Hypothalamus (tissue), 51 donors: Measurements from ENCODE around the gene HFM1.

Source experiments
- DNase-seq, 51 donors: peaks; one replicate each; lab custom pipeline; 2025; lab: John Stamatoyannopoulos, UW

Gene HFM1

DNA sequence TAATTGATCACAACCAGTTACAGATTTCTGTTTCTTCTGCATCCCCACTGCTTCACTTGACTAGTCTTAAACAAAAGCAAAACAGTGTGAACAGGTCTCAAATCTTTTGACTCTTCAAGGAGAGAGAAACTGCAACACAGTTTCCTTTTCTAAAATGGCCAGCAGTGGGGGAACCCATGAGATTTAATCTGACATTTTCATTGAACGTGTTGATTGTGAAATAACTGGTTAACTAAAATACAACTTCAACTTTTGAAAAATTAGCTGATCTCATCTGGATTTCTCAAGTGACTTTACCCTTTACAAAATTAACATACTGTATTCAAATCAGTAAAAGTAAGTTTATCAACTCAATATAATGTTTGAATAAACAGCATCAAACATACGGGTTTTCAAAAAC lies 143.0 kb downstream of the HFM1 start:
- no peak for DNase-seq

DNA sequence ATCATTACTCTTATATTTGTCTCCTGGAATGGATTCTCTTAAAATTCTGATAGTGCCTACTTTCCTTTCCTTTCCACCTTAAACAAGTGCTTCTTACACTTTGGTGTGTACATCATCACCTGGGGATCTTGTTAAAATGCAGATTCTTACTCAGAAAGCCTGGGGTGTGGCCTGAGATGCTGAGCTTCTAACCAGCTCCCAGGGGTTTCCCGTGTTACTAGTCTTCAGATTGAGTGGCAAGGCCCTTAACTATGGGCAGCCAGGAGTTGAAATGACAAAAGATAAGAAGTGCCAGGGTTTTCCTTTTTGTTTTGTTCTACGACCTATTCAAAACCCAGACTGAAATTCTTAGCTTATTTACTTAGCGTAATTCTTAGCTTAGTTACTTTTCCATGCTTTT lies 159.2 kb downstream of the HFM1 start:
- no peak for DNase-seq

DNA sequence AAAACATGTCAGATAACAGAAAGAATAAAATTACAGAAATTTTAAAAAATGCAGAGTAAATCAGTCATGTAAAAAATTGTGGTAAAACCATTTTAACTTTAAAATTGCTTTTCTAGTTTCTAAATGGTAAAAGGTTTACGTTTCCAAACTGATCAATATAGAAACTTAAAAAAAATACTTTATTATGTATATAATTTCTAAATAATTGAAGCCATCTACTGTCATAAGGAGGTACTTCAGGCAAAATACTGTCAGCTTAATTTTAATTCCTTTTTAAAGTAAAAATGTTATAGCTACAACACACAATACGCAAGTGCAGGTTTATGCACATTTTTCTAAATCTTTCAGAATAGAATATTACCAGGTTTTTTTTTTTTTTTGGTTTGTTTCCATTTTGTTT lies 159.9 kb downstream of the HFM1 start:
- DNase-seq: no peak

DNA sequence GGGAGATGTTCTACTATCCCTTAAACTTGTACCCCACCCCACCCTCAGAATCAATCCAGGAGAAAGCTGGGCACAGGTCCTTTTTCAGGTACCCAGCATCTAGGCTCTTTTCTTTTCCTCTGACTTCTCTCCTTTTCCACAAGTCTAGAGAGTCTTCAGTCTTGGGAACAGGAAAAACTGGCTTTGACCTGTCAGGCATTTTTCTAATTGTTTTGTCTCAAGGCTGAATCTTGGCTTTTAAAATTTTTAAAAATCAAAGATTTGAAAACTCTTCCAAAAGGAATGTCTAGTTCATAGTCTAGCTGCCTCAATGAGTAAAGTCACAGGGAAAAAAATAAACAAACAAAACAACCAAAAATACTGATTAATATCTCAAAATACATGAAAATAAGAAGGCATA lies 161.5 kb downstream of the HFM1 start:
- DNase-seq: no peak

DNA sequence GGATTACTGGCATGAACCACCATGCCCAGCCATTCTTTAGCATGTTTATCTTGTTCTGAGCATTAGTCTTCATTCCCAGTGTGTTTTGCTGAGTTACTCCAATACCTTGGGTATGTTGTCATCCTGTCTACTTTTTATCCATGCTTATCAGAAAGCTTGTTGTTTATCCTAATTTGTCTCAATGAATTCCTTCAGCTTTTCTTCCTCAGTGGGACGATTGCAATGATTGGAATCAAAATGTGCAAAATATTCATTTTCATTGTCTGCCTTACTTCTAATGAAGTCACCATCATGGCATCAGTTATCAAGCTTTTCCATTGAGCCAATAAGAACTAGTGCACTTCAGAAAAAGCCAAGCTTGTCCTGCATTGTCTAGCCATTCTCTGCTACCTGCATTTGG lies 170.5 kb downstream of the HFM1 start:
- no peak for DNase-seq

DNA sequence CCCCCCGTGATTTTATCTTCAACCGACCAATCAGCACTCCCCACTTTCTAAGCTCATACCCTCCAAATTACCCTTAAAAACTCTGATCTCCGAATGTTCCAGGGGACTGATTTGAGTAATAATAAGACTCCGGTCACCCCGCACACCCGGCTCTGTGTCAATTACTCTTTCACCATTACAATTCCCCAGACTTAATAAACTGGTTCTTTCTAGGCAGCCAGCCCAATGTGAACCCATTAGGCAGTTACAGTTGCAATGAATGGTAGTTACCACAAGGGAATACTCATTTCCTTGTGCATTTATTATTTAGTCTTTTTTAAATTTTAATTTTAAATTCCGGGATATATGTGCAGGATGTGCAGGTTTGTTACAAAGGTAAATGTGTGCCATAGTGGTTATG lies 177.9 kb downstream of the HFM1 start:
- no peak for DNase-seq

DNA sequence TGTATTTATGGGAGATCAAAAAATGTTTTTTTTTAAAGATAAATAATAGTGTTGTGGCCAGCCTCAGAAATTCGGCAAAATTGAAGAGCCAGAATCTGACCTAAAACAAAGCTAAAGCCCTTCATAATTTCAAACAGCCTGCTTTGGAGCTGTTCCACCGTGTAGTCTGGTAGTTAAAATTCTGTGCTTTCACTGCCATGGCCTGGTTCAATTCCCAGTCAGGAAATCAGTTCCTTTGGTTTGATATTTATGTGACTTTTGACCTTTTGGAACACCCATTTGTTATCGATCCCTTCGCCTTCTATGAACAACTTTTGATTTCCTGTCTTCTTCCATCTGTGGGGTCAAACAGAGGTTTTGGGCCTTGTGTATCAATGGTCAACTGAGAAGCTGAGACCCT lies 179.8 kb downstream of the HFM1 start:
- no peak for DNase-seq

DNA sequence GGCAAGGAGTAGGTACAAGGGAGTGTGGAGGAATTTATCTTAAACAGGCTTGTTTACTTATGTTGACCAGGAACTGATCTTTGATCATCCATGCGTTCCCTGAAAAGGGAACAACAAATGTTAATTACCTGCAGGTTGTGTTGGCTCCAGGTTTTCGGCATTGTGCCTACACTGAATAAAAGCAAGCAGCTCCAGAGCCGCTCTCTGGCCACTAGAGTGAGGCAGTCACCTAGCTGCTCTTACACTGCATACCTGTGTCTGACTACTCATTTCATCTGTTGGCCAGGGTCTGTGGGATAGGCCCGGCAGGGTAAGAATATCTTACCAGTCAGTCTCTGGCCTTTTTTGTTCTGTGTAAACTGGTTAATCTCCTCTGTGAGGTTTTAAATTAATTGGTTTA lies 183.6 kb downstream of the HFM1 start:
- DNase-seq: no peak

DNA sequence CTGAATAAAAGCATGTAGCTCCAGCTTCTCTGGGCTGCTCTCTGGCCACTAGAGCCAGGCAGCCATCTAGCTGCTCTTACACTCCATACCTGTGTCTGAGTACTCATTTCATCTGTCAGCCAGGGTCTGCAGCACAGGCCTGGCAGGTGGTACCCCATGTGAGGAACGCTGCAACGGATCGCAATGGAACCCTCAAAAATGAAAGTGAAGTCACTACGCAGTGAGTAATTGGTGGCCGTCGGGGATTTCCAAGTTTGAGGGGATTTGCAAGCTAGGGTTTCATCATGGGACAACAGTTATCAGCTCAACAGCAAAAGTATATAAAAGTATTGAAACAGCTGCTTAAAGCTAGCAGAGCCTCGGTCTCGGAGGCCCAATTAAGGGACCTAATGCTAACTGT lies 186.7 kb downstream of the HFM1 start:
- DNase-seq: no peak
